Posterior vena cava (tissue), 2 donors: ENCODE results near the gene SPI1. TPM values are rescaled to one million over a fixed set of nuclear protein-coding genes. Genes with fewer than 3 reads are reported as not detected.

Source experiments
- DNase-seq: peaks from one replicate; pipeline ENCODE4 v3.0.0-alpha.2; 2020; ENCODE audit warnings: low spot score
- intact Hi-C, 2 donors: fragments of 100-400 bp; cut with DNase I; formaldehyde crosslinking; loops; one replicate each; pipeline versions ENCODE4 v1.14.1 to v1.14.2; 2022 to 2023
- microRNA-seq, 2 donors: library from miRNA; unstranded; fragments of <30 nt; microRNA quantifications; one replicate each; pipeline ENCODE4 v1.2.0, GENCODE V29; 2020 to 2021; ENCODE audit warnings: borderline microRNAs expressed in 2 of 2
- total RNA-seq, 2 donors: library from RNA; stranded (reverse); fragmentation: NEBNext Ultra II Directional; extraction: Animal tissue kit (Norgen Biotek cat#: 25700); gene quantifications; one replicate each; pipeline ENCODE4 v1.2.1, GENCODE V29; 2021
- donor health status: DM: yes; HTN: yes; CAD: no.
- donor health status: DM: yes; HTN: yes; CAD: no.

The SPI1 gene
- total RNA-seq, 2 donors from 2014 or later: 27.7 to 47.0 TPM

- no peak for DNase-seq
- intact Hi-C loops: no loop called here
These were observed 63.4 kb downstream of the SPI1 start for GRCh38 chr11:47314992-47315391.

GRCh38 chr11:47308050-47308823, 70.1 kb downstream of the SPI1 start:
- no peak for DNase-seq
- intact Hi-C loops: no loop called here

- no peak for DNase-seq
- intact Hi-C loops: no loop called here
These were observed 71.9 kb downstream of the SPI1 start for GRCh38 chr11:47306484-47306844.

- intact Hi-C loops: no loop called here
- DNase-seq: no peak
These were observed 72.4 kb downstream of the SPI1 start for GRCh38 chr11:47305734-47306483.

Small RNAs within 50 kb of the gene (microRNA-seq; reads per million reads assigned to microRNA genes)
- 0 reads per million in 2 donors for gene MIR4487

Other genes with a start within 250 kb of the SPI1 start
- gene ARFGAP2, start 201.7 kb downstream of the SPI1 start, total RNA-seq: 10 to 100 TPM; 49.4 to 58.5 TPM
- 10 to 100 TPM; 33.1 to 47.4 TPM for gene PACSIN3, start 192.1 kb downstream of the SPI1 start, total RNA-seq
- 10 to 100 TPM; 30.1 to 31.5 TPM for gene DDB2, start 163.6 kb downstream of the SPI1 start, total RNA-seq
- gene ACP2, start 129.7 kb downstream of the SPI1 start, total RNA-seq: 10 to 100 TPM; 18.0 to 25.1 TPM
- 10 to 100 TPM; 11.9 to 24.8 TPM for gene NR1H3, start 120.6 kb downstream of the SPI1 start, total RNA-seq
- gene MADD, start 108.4 kb downstream of the SPI1 start, total RNA-seq: 10 to 100 TPM; 32.4 to 32.5 TPM
- under 1 TPM; 0.19 to 0.37 TPM for gene MYBPC3, start 25.8 kb downstream of the SPI1 start, total RNA-seq
- gene SLC39A13, start 30.0 kb upstream of the SPI1 start, total RNA-seq: 10 to 100 TPM; 96.1 to 98.1 TPM
- 100 to 1,000 TPM; 104 to 129 TPM for gene PSMC3, start 47.9 kb upstream of the SPI1 start, total RNA-seq
- under 1 TPM; 0.33 to 0.69 TPM for gene RAPSN, start 70.6 kb upstream of the SPI1 start, total RNA-seq
- gene CELF1, start 174.6 kb upstream of the SPI1 start, total RNA-seq: 10 to 100 TPM; 83.8 to 96.3 TPM
- 10 to 100 TPM; 28.9 to 29.2 TPM for gene PTPMT1, start 187.1 kb upstream of the SPI1 start, total RNA-seq
- 10 to 100 TPM in 1 of 2 donors, 1 to 10 TPM in 1; 9.5 to 12.3 TPM for gene KBTBD4, start 200.4 kb upstream of the SPI1 start, total RNA-seq
- gene NDUFS3, start 200.5 kb upstream of the SPI1 start, total RNA-seq: 10 to 100 TPM; 65.6 to 70.3 TPM
- gene FAM180B, start 208.1 kb upstream of the SPI1 start, total RNA-seq: 1 to 10 TPM; 3.4 to 7.2 TPM
- 1 to 10 TPM; 2.0 to 7.1 TPM for gene C1QTNF4, start 215.9 kb upstream of the SPI1 start, total RNA-seq